ENCODE measurements around the gene GGA2. TPM values are rescaled to one million over a fixed set of nuclear protein-coding genes. Genes with fewer than 3 reads are reported as not detected.

The GGA2 gene
- total RNA-seq, 1 experiment from 2014 or later = 37.4 TPM

GRCh38 chr16:23416816-23417215 is 93.5 kb downstream of the GGA2 start:
- no peak for DNase-seq (ENCODE audit: low spot score)

- DNase-seq (ENCODE audit: low spot score) = no peak
Measured at GRCh38 chr16:23414731-23415130, 95.6 kb downstream of the GGA2 start.

Other genes starting within 250 kb of the GGA2 start
- not detected in 2 replicates for gene SCNN1B, start 208.2 kb downstream of the GGA2 start, total RNA-seq (2014; rRNA removed; shearing (Covaris generic))
- 14.5 and 21.0 TPM in 2 replicates for gene COG7, start 57.3 kb downstream of the GGA2 start, total RNA-seq (2014; rRNA removed; shearing (Covaris generic))
- gene EARS2, start 46.9 kb upstream of the GGA2 start, total RNA-seq (2014; rRNA removed; shearing (Covaris generic)) = 30.8 and 33.1 TPM in 2 replicates
- 153 and 157 TPM in 2 replicates for gene UBFD1, start 47.2 kb upstream of the GGA2 start, total RNA-seq (2014; rRNA removed; shearing (Covaris generic))
- gene NDUFAB1, start 85.8 kb upstream of the GGA2 start, total RNA-seq (2014; rRNA removed; shearing (Covaris generic)) = 254 and 325 TPM in 2 replicates
- 15.0 and 20.1 TPM in 2 replicates for gene PALB2, start 130.8 kb upstream of the GGA2 start, total RNA-seq (2014; rRNA removed; shearing (Covaris generic))
- gene DCTN5, start 131.0 kb upstream of the GGA2 start, total RNA-seq (2014; rRNA removed; shearing (Covaris generic)) = 51.3 and 82.6 TPM in 2 replicates
- gene PLK1, start 168.4 kb upstream of the GGA2 start, total RNA-seq (2014; rRNA removed; shearing (Covaris generic)) = 56.0 and 62.7 TPM in 2 replicates
- not detected in 2 replicates for gene ERN2, start 202.7 kb upstream of the GGA2 start, total RNA-seq (2014; rRNA removed; shearing (Covaris generic))
- gene CHP2, start 244.5 kb upstream of the GGA2 start, total RNA-seq (2014; rRNA removed; shearing (Covaris generic)) = not detected in 2 replicates

All from A172 (cell line).